Heart left ventricle (tissue), 13 donors: Measurements from ENCODE around the gene UBE2U.
"Not testable (repeated sequence)": the region's sequence is repeated elsewhere in the genome, so short reads cannot be mapped to it uniquely, and the experiment has no call there.

Source experiments
- CTCF ChIP-seq, 12 donors: fragments of 200-600 bp; sonication (generic) in 4 of 12; IDR thresholded peaks; one replicate each; pipeline versions ENCODE4 v1.5.0 to v1.8.0; 2018 to 2022; ENCODE audit warnings: antibody characterized with exemption in 12 of 12, mild to moderate bottlenecking in 5 of 12
- POLR2A ChIP-seq, 2 donors: fragments of 450-650 bp; IDR thresholded peaks; one replicate each; pipeline ENCODE4 v1.6.1; 2017; ENCODE audit warnings: antibody characterized with exemption in 2 of 2, mild to moderate bottlenecking in 2 of 2, moderate library complexity in 2 of 2
- donor health status: ischemic (EF 13 %, LVEDD 7.1; RV severe dilation, severe dysfunction).
- donor health status: DM: no; HTN: yes; CAD: no.
- donor health status: DM: no; HTN: no; CAD: no.
- donor health status: ischemic (EF 25% LVEDD 6.9; RV normal size, moderate dysfunction).
- donor health status: ischemic (EF 25% LVEDD 5.7; RV mildly dilated, moderate dysfunction).
- donor health status: ischemic (EF 35%, LVEDD 5.7; RV mildly dilated, moderate dysfunction).
- donor health status: nonischemic (EF 11% LVEDD 7.7; RV severe dilation, severe dysfunction).
- donor health status: DM: yes; HTN: yes; CAD: no.
- donor health status: PGD.
- donor health status: ischemic (EF 29% LVEDD 5.4; RV normal size, mild dysfunction).
- donor health status: nonischemic (EF 23%, LVEDD 6.1; RV moderate dilation, normal function).

GRCh38 chr1:64258444-64258843 lies 55.0 kb downstream of the UBE2U start:
- not testable (repeated sequence) for TF ChIP-seq POLR2A, CTCF (IDR thresholded peaks at IDR 0.05)
